ENCODE results near the gene AJAP1. TPM values are rescaled to one million over a fixed set of nuclear protein-coding genes. Genes with fewer than 3 reads are reported as not detected.

AJAP1 gene
- total RNA-seq, 1 experiment from 2014 or later: not detected

GRCh38 chr1:4837752-4838151, 183.3 kb downstream of the AJAP1 start:
- no peaks in the 10 kb centered on the region for H3K36me3 ChIP-seq (ENCODE audit: low read depth)
- H4K20me1 ChIP-seq (ENCODE audit: insufficient read depth): no peaks in the 10 kb centered on the region
- no peak overlapping the region for H2AFZ ChIP-seq
- BruUV-seq (replicated peaks): no TSS peak
- CTCF ChIA-PET: no interaction called here
- no peaks in the 10 kb centered on the region for H3K27me3 ChIP-seq (ENCODE audit: insufficient read depth, low read depth)
- no peak overlapping the region for H3K4me2 ChIP-seq
- POLR2A ChIA-PET (ENCODE audit: unreplicated experiment): interaction anchor here (0.7 kb wide), 1 partner anchor 1079 kb away, joined by 3 read pairs; no protein-coding TSS in a partner anchor
- no peak overlapping the region for H3K4me3 ChIP-seq
- H3K4me1 ChIP-seq (replicated peaks; ENCODE audit: insufficient read depth): no peaks in the 10 kb centered on the region
- H3K27ac ChIP-seq: no peak overlapping the region
- H3K79me2 ChIP-seq (ENCODE audit: low read depth): no peaks in the 10 kb centered on the region
- no peaks in the 10 kb centered on the region for H3F3A ChIP-seq (ENCODE audit: insufficient read depth, low read depth)
- H3K9me2 ChIP-seq (ENCODE audit: insufficient read depth): no peaks in the 10 kb centered on the region
- DNase-seq: no peak
- H3K9me3 ChIP-seq (ENCODE audit: insufficient read depth, low read depth): no peaks in the 10 kb centered on the region
- intact Hi-C loops (cut with micrococcal nuclease; ENCODE audit: unreplicated experiment): no loop called here
- TF ChIP-seq EZH2 (IDR thresholded peaks at IDR 0.05; ENCODE audit: low read depth) (no peak), CTCF (conservative IDR thresholded peaks at IDR 0.05) (no peak)

- Histone ChIP-seq H3K36me3 (ENCODE audit: low read depth) (no peaks in the 10 kb centered on the region), H3K4me1 (replicated peaks; ENCODE audit: insufficient read depth) (no peaks in the 10 kb centered on the region), H3K27me3 (ENCODE audit: insufficient read depth, low read depth) (no peaks in the 10 kb centered on the region), H3K4me2 (no peak overlapping the region), H3K9me3 (ENCODE audit: insufficient read depth, low read depth) (no peaks in the 10 kb centered on the region), H3K27ac (no peak overlapping the region), H3F3A (ENCODE audit: insufficient read depth, low read depth) (no peaks in the 10 kb centered on the region), H3K79me2 (ENCODE audit: low read depth) (no peaks in the 10 kb centered on the region), H3K9me2 (ENCODE audit: insufficient read depth) (no peaks in the 10 kb centered on the region), H3K4me3 (no peak overlapping the region), H2AFZ (no peak overlapping the region), H4K20me1 (ENCODE audit: insufficient read depth) (no peaks in the 10 kb centered on the region)
- BruUV-seq (replicated peaks): no TSS peak
- TF ChIP-seq CTCF (conservative IDR thresholded peaks at IDR 0.05): no peak
- no peak for TF ChIP-seq EZH2 (IDR thresholded peaks at IDR 0.05; ENCODE audit: low read depth)
- ChIA-PET POLR2A (ENCODE audit: unreplicated experiment) (interaction anchor here (0.7 kb wide), 1 partner anchor 1079 kb away, joined by 3 read pairs; no protein-coding TSS in a partner anchor), CTCF (no interaction called here)
- intact Hi-C loops (cut with micrococcal nuclease; ENCODE audit: unreplicated experiment): no loop called here
- no peak for DNase-seq
Observed at GRCh38 chr1:4838231-4838630, 183.8 kb downstream of the AJAP1 start.
